Measurements from ENCODE around the gene CTU2. TPM values are rescaled to one million over a fixed set of nuclear protein-coding genes. Genes with fewer than 3 reads are reported as not detected.

The CTU2 gene
- total and polyA plus RNA-seq, 9 of the 15 experiments (the other 6 are each of a cell fraction or from before 2014, with no cell fraction given), result 1.3 to 105 (median 23.2) TPM

DNA sequence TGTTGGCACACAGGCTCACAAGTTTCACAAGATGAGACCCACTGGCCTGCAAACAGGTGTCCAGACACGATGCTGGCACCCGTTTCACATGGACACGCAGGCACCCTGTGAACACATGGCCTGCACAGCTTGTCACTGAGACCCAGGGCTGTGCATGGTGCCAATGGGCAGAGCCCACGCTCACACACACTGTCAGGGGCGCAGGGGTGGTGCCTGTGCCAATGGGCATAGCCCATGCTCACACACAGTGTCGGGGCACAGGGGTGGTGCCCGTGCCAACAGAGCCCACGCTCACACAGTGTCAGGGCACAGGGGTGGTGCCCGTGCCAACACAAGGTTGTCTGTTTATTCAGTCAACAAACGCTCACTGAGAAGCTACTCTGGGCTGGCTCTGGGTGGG is 29.3 kb downstream of the CTU2 start:
- Histone ChIP-seq H3K9ac (ENCODE audit: insufficient read depth in 1 of 2, low read depth in 2 of 2, low read length in 2 of 2) (peak overlapping the region in 1 of 2 experiments; percentile 43; a peak in 1 of 4 replicates), H4K20me1 (replicated peaks; ENCODE audit: control insufficient read depth, insufficient read depth, low read length) (peaks cover 8% of the 10 kb centered on the region), H3K4me2 (ENCODE audit: insufficient read depth, low read length) (no peak overlapping the region), H3K27me3 (ENCODE audit: control insufficient read depth in 2 of 2, insufficient read depth in 2 of 2, low read length in 2 of 2) (no peaks in the 10 kb centered on the region), H3K9me3 (replicated peaks; ENCODE audit: control insufficient read depth, insufficient read depth, low read depth, low read length) (no peaks in the 10 kb centered on the region), H2AFZ (ENCODE audit: low read depth, low read length) (no peak overlapping the region), H3K4me3 (no peak overlapping the region), H3K36me3 (ENCODE audit: control insufficient read depth, insufficient read depth, low read length) (peaks cover 99% of the 10 kb centered on the region), H3K27ac (ENCODE audit: extremely low read depth, low read depth, low read length) (no peak overlapping the region), H3K4me1 (replicated peaks in 1 of 2; ENCODE audit: control insufficient read depth in 2 of 2, insufficient read depth in 2 of 2, low read length in 2 of 2) (peaks cover 0 to 95% of the 10 kb centered on the region in 2 experiments; a peak in 3 of 5 replicates), H3K79me2 (ENCODE audit: control insufficient read depth, insufficient read depth, low read length) (peaks cover 7% of the 10 kb centered on the region; the same call in 2 of the 3 replicates), H3K9me1 (ENCODE audit: control insufficient read depth, insufficient read depth, low read length) (no peaks in the 10 kb centered on the region)
- intact Hi-C loops (cut with micrococcal nuclease), result loop anchor here (2.0 kb wide), 1 partner anchor 49 kb away; the partner anchor contains the start of gene PIEZO1
- ChIA-PET CTCF (ENCODE audit: low intra/inter-chr PET ratio) (no interaction called here), POLR2A (interaction anchor here (0.8 kb wide), 1 partner anchor 11 kb away, joined by 5 read pairs; no protein-coding TSS in a partner anchor)
- TF ChIP-seq BRCA1 (IDR thresholded peaks at IDR 0.05), result no peak
- TF ChIP-seq BRCA1 (CRISPR knock-in tag; IDR thresholded peaks at IDR 0.05), result 0 out of 2 replicates have a peak, but pooled peaks have one; percentile 72
- TF ChIP-seq E4F1 (CRISPR knock-in tag; IDR thresholded peaks at IDR 0.05; ENCODE audit: borderline replicate concordance), result no peak
- peak; percentile 56 for TF ChIP-seq POLR2G (IDR thresholded peaks at IDR 0.05; ENCODE audit: low read depth, low read length)
- TF ChIP-seq KLF1 (tag; IDR thresholded peaks at IDR 0.05), result no peak
- peak; percentile 47; the same call in 1 of the 2 replicates for TF ChIP-seq HNRNPL (IDR thresholded peaks at IDR 0.05; ENCODE audit: low read depth, low read length)
- ATAC-seq (no peak), FAIRE-seq (no peak), DNase-seq (ENCODE audit: extremely low read depth in 1 of 4, low spot score in 3 of 4) (no peak)
- no TSS peak for BruUV-seq (replicated peaks)
- 98% methylated on average over 10 of the region's 10 CpGs for WGBS (ENCODE audit: insufficient coverage, low coverage, missing lambda C conversion rate)
- in situ Hi-C loops (cut with MboI), result no loop called here
